IMR-90 (cell line): ENCODE measurements around the gene NAA38. TPM values are rescaled to one million over a fixed set of nuclear protein-coding genes. Genes with fewer than 3 reads are reported as not detected.

ENCODE experiments used
- ATAC-seq: fragments of 200-7000 bp; cut with Tn5 transposase; 2 replicates; pipeline ENCODE4 v1.9.1; 2020; ENCODE audit warnings: low read depth, mild to moderate bottlenecking, moderate library complexity
- BruUV-seq: library from RNA; stranded (reverse); fragments of 400-500 nt; replicated peaks from 2 replicates; lab custom pipeline; 2021; lab: Mats Ljungman, UMichigan
- CTCF ChIA-PET: fragments of 300-600 bp; formaldehyde crosslinking; extraction: SDS; loops from one replicate; lab custom pipeline; 2021; ENCODE audit warnings: antibody characterized with exemption; lab: Yijun Ruan, JAX
- POLR2A ChIA-PET: fragments of 300-600 bp; sonication (Branson Sonifier 250); formaldehyde crosslinking; loops from one replicate; lab custom pipeline; 2022; ENCODE audit warnings: antibody characterized with exemption; ENCODE audit not compliant: unreplicated experiment; lab: Charles Lee
- DNase-seq: peaks from one replicate; pipeline ENCODE4 v3.0.0; 2013
- H2AFZ ChIP-seq: replicated peaks from 2 replicates; pipeline ENCODE3; 2013; ENCODE audit warnings: low read length, mild to moderate bottlenecking; ENCODE audit not compliant: poor library complexity
- H2AK5ac ChIP-seq: 2 replicates; pipeline ENCODE4 v1.6.1; 2013; ENCODE audit warnings: low read depth, low read length, inconsistent platforms
- H2AK9ac ChIP-seq: replicated peaks from 2 replicates; pipeline ENCODE3; 2013; ENCODE audit warnings: mild to moderate bottlenecking, low read depth, low read length, moderate library complexity; ENCODE audit not compliant: poor library complexity
- H2BK120ac ChIP-seq: 2 replicates; pipeline ENCODE4 v1.6.1; 2013; ENCODE audit warnings: low read depth, low read length, inconsistent platforms
- H2BK15ac ChIP-seq: 3 replicates; pipeline ENCODE4 v1.6.1; 2013; ENCODE audit warnings: low read depth, low read length, inconsistent platforms
- H2BK20ac ChIP-seq: 2 replicates; pipeline ENCODE4 v1.6.1; 2013; ENCODE audit warnings: low read depth, mild to moderate bottlenecking, inconsistent platforms, low read length, moderate library complexity
- H2BK5ac ChIP-seq: 2 replicates; pipeline ENCODE4 v1.6.1; 2013; ENCODE audit warnings: mild to moderate bottlenecking, low read depth, low read length, inconsistent platforms; ENCODE audit not compliant: poor library complexity, severe bottlenecking
- H3K14ac ChIP-seq: replicated peaks from 2 replicates; pipeline ENCODE4 v1.6.1; 2013; ENCODE audit warnings: low read depth, low read length, inconsistent platforms
- H3K18ac ChIP-seq: 2 replicates; pipeline ENCODE4 v1.6.1; 2013; ENCODE audit warnings: low read depth, low read length, control low read depth
- H3K23ac ChIP-seq: 2 replicates; pipeline ENCODE4 v1.6.1; 2013; ENCODE audit warnings: low read depth, low read length, inconsistent platforms
- H3K27ac ChIP-seq: 2 replicates; pipeline ENCODE4 v1.5.1; 2013; ENCODE audit warnings: mild to moderate bottlenecking, control low read depth, low read length; ENCODE audit not compliant: insufficient read depth
- H3K27me3 ChIP-seq: 2 replicates; pipeline ENCODE4 v1.6.1; 2013; ENCODE audit warnings: low read length; ENCODE audit not compliant: control insufficient read depth, insufficient read depth
- H3K36me3 ChIP-seq: 2 replicates; pipeline ENCODE4 v1.6.1; 2013; ENCODE audit warnings: low read length, mixed read lengths; ENCODE audit not compliant: control insufficient read depth, insufficient read depth
- H3K4ac ChIP-seq: 2 replicates; pipeline ENCODE4 v1.6.1; 2013; ENCODE audit warnings: low read depth, low read length, inconsistent platforms
- H3K4me1 ChIP-seq: 2 replicates; pipeline ENCODE4 v1.6.1; 2013; ENCODE audit warnings: low read length, mixed read lengths; ENCODE audit not compliant: control insufficient read depth, insufficient read depth
- H3K4me2 ChIP-seq: 2 replicates; pipeline ENCODE4 v1.6.1; 2013; ENCODE audit warnings: low read depth, mild to moderate bottlenecking, control low read depth, low read length, moderate library complexity
- H3K4me3 ChIP-seq: 2 replicates; pipeline ENCODE4 v1.5.1; 2013; ENCODE audit warnings: low read depth, mild to moderate bottlenecking, control low read depth, low read length, moderate library complexity; ENCODE audit not compliant: insufficient read depth
- H3K56ac ChIP-seq: 2 replicates; pipeline ENCODE4 v1.6.1; 2013; ENCODE audit warnings: low read length, inconsistent platforms; ENCODE audit not compliant: insufficient read depth; ENCODE audit errors: extremely low read depth
- H3K79me1 ChIP-seq, 2 experiments: 2 replicates each; pipeline ENCODE4 v1.6.1; 2013; ENCODE audit warnings: low read length in 2 of 2, inconsistent platforms in 1 of 2, low read depth in 1 of 2
- H3K9ac ChIP-seq: 2 replicates; pipeline ENCODE4 v1.6.1; 2013; ENCODE audit warnings: low read depth, low read length, control low read depth
- H3K9me1 ChIP-seq: 2 replicates; pipeline ENCODE4 v1.6.1; 2013; ENCODE audit warnings: low read length, inconsistent platforms; ENCODE audit not compliant: insufficient read depth
- H3K9me3 ChIP-seq: 2 replicates; pipeline ENCODE4 v1.6.1; 2013; ENCODE audit warnings: low read length; ENCODE audit not compliant: control insufficient read depth, insufficient read depth
- H4K20me1 ChIP-seq: 2 replicates; pipeline ENCODE4 v1.6.1; 2013; ENCODE audit warnings: low read length, inconsistent platforms; ENCODE audit not compliant: insufficient read depth
- H4K5ac ChIP-seq: 2 replicates; pipeline ENCODE4 v1.6.1; 2013; ENCODE audit warnings: mild to moderate bottlenecking, low read depth, low read length, control low read depth
- H4K8ac ChIP-seq, 2 experiments: 2 replicates each; pipeline ENCODE4 v1.6.1; 2013; ENCODE audit warnings: low read depth in 2 of 2, low read length in 2 of 2, control low read depth in 1 of 2, inconsistent platforms in 1 of 2
- H4K91ac ChIP-seq: 2 replicates; pipeline ENCODE4 v1.6.1; 2013; ENCODE audit warnings: low read depth, low read length, inconsistent platforms; ENCODE audit not compliant: insufficient read depth
- MAZ ChIP-seq: IDR thresholded peaks from 2 replicates; pipeline ENCODE4 v1.6.1; 2012; ENCODE audit warnings: low read depth, mild to moderate bottlenecking, low read length, improper control_type of control experiment, moderate library complexity, borderline replicate concordance
- POLR2A ChIP-seq: IDR thresholded peaks from 2 replicates; pipeline ENCODE4 v1.6.1; 2012; ENCODE audit warnings: mild to moderate bottlenecking, low read depth, low read length
- WGBS, 2 experiments: methylation state at CpG; one replicate each; pipeline versions ENCODE4 v1.1.5 to v1.1.7; 2013; ENCODE audit warnings: missing lambda C conversion rate in 2 of 2; ENCODE audit not compliant: insufficient read length in 1 of 2; ENCODE audit errors: extremely low coverage in 2 of 2; 5-methylcytosine and 5-hydroxymethylcytosine counted together
- dilution Hi-C: fragments of 300-500 bp; cut with HindIII; formaldehyde crosslinking; loops from one replicate; pipeline ENCODE4 v1.14.3; 2018; ENCODE audit warnings: low sequenced_read_pairs; ENCODE audit not compliant: unreplicated experiment
- in situ Hi-C: fragments of 300-500 bp; cut with MboI; formaldehyde crosslinking; loops from 3 replicates; pipeline ENCODE4 v1.14.3; 2019; ENCODE audit warnings: low sequenced_read_pairs, inconsistent platforms, mixed read lengths
- intact Hi-C: fragments of 100-400 bp; cut with micrococcal nuclease; formaldehyde crosslinking; loops from 2 replicates; pipeline ENCODE4 v1.10.0; 2022
- polyA plus RNA-seq, 3 experiments: library from polyadenylated mRNA; depleted of rRNA; stranded (reverse); fragments of >200 nt; gene quantifications; 2 replicates each; pipeline ENCODE4 v1.2.3, GENCODE V29; 2012; ENCODE audit warnings: low replicate concordance in 1 of 3
- total RNA-seq: library from RNA; depleted of rRNA; stranded (reverse); fragments of >200 nt; gene quantifications from 2 replicates; pipeline ENCODE4 v1.2.3, GENCODE V29; 2012
- TF ChIP-seq, protein P1 (sequence below): fragments of 150-350 bp; IDR thresholded peaks from 2 replicates; pipeline ENCODE4 v1.6.1; 2017; ENCODE audit warnings: mild to moderate bottlenecking, antibody characterized with exemption, low read length, low read depth

Gene NAA38
- total and polyA plus RNA-seq, 2 of the 4 experiments (the other 2 are of a cell fraction) = 40.7 to 76.8 TPM

DNA sequence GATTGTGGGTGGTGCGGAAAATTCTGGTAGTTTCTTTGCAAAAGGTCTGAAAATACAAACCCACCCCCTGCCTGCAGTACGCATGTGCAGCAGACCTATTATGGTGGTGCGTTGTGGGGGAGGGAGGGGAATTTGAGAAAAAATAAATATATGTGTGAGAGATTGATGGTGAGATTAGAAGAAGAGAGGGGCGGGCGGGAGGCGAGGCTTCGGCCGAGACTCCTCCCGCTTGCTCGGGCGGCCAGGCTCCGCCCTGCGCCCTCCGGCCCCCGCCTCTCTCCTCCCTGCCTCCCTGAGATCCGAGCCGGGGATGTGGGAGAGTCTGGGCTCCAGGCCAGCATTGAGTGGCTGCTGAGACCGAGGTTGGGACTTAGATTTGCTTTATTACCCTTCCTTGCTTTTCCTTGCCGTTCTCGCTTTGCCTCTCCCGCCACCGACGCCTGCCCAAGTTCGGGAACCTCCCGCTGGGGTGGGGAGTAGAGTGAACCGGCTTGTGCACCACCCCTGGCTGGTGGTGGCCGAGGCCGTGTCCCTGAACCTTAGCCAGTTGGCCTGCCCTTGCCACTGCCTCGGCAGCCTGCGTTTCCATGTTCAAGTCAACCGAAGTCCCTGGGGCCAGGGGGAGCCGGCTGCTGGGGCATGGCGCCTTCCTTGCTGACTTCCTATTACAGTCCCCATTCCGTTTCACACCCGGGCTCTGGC is 30.3 kb upstream of the NAA38 start:
- H3K4me3 ChIP-seq = peak overlapping the region; percentile 46
- no TSS peak for BruUV-seq
- TF ChIP-seq MAZ = peak; percentile 91
- TF ChIP-seq POLR2A = 0 out of 2 replicates have a peak, but pooled peaks have one; percentile 7
- TF ChIP-seq, protein P1, sequence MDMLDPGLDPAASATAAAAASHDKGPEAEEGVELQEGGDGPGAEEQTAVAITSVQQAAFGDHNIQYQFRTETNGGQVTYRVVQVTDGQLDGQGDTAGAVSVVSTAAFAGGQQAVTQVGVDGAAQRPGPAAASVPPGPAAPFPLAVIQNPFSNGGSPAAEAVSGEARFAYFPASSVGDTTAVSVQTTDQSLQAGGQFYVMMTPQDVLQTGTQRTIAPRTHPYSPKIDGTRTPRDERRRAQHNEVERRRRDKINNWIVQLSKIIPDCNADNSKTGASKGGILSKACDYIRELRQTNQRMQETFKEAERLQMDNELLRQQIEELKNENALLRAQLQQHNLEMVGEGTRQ = no peak
- DNase-seq = peak; percentile 98
- peak overlapping the region; percentile 93 for H4K91ac ChIP-seq
- peak overlapping the region; percentile 90 for H3K4ac ChIP-seq
- H2BK20ac ChIP-seq = peak overlapping the region; percentile 53; the same call in 1 of the 2 replicates
- ChIA-PET CTCF (no interaction called here), POLR2A (no interaction called here)
- dilution Hi-C loops (no loop called here), intact Hi-C loops (loop anchor here (2.0 kb wide), 1 partner anchor 25 kb away; no protein-coding TSS in a partner anchor), in situ Hi-C loops (no loop called here)
- no peaks in the 10 kb centered on the region for H3K27me3 ChIP-seq
- H2BK120ac ChIP-seq = peak overlapping the region; percentile 85
- peak overlapping the region; percentile 79 for H3K9ac ChIP-seq
- H3K27ac ChIP-seq = peak overlapping the region; percentile 100
- ATAC-seq = peak; percentile 87
- peak overlapping the region; percentile 55 for H3K18ac ChIP-seq
- peak overlapping the region; percentile 98 for H2BK5ac ChIP-seq
- peak overlapping the region; percentile 99 for H3K4me2 ChIP-seq
- peak overlapping the region; percentile 97 for H2AK9ac ChIP-seq
- peak overlapping the region; percentile 51 for H4K5ac ChIP-seq
- peak overlapping the region; percentile 88 for H3K23ac ChIP-seq
- peak overlapping the region; percentile 88 for H2AFZ ChIP-seq
- H3K79me1 ChIP-seq = peaks cover 7 to 65% of the 10 kb centered on the region in 2 experiments
- peaks cover 9% of the 10 kb centered on the region for H3K9me1 ChIP-seq
- H3K4me1 ChIP-seq = peaks cover 24% of the 10 kb centered on the region
- peak overlapping the region; percentile 89 for H3K14ac ChIP-seq
- peak overlapping the region; percentile 75 for H3K56ac ChIP-seq
- H2AK5ac ChIP-seq = peak overlapping the region; percentile 94
- H3K36me3 ChIP-seq = peaks cover 17% of the 10 kb centered on the region
- peak overlapping the region; percentile 69 to 89; a peak in 3 of 4 replicates for H4K8ac ChIP-seq
- peak overlapping the region; percentile 32; the same call in 2 of the 3 replicates for H2BK15ac ChIP-seq
- H3K9me3 ChIP-seq = no peaks in the 10 kb centered on the region
- peaks cover 14% of the 10 kb centered on the region for H4K20me1 ChIP-seq
- WGBS, 2 experiments = no CpG with 5 or more reads among the region's 35 CpGs
